ENCODE measurements around the gene FOXP1.

The FOXP1 gene

GRCh38 chr3:71465371-71466036 lies 118.0 kb downstream of the FOXP1 start:
- no peak for DNase-seq (ENCODE audit: low spot score)
- TF ChIP-seq CTCF (IDR thresholded peaks at IDR 0.05; ENCODE audit: extremely low read depth, insufficient read depth, missing control alignments) = no peak
- in situ Hi-C loops (cut with MboI; ENCODE audit: low pct_unique_long_range_greater_than_20kb, low sequenced_read_pairs, unreplicated experiment) = no loop called here

GRCh38 chr3:71464613-71465012 lies 118.9 kb downstream of the FOXP1 start:
- DNase-seq (ENCODE audit: low spot score) = no peak
- in situ Hi-C loops (cut with MboI; ENCODE audit: low pct_unique_long_range_greater_than_20kb, low sequenced_read_pairs, unreplicated experiment) = no loop called here

GRCh38 chr3:71463617-71464016 lies 119.9 kb downstream of the FOXP1 start:
- no peak for TF ChIP-seq CTCF (IDR thresholded peaks at IDR 0.05; ENCODE audit: extremely low read depth, insufficient read depth, missing control alignments)
- no peak for DNase-seq (ENCODE audit: low spot score)

More at GRCh38 chr3:71464613-71465012, 118.9 kb downstream of the FOXP1 start:
- TF ChIP-seq CTCF (IDR thresholded peaks at IDR 0.05; ENCODE audit: extremely low read depth, insufficient read depth, missing control alignments) = no peak

GRCh38 chr3:71462586-71462985 lies 120.9 kb downstream of the FOXP1 start:
- in situ Hi-C loops (cut with MboI; ENCODE audit: low pct_unique_long_range_greater_than_20kb, low sequenced_read_pairs, unreplicated experiment) = no loop called here
- no peak for DNase-seq (ENCODE audit: low spot score)
- no peak for TF ChIP-seq CTCF (IDR thresholded peaks at IDR 0.05; ENCODE audit: extremely low read depth, insufficient read depth, missing control alignments)

More at GRCh38 chr3:71463617-71464016, 119.9 kb downstream of the FOXP1 start:
- in situ Hi-C loops (cut with MboI; ENCODE audit: low pct_unique_long_range_greater_than_20kb, low sequenced_read_pairs, unreplicated experiment) = no loop called here

- DNase-seq (ENCODE audit: low spot score) = no peak
- in situ Hi-C loops (cut with MboI; ENCODE audit: low pct_unique_long_range_greater_than_20kb, low sequenced_read_pairs, unreplicated experiment) = no loop called here
- no peak for TF ChIP-seq CTCF (IDR thresholded peaks at IDR 0.05; ENCODE audit: extremely low read depth, insufficient read depth, missing control alignments)
Measured at GRCh38 chr3:71461749-71462483, 121.6 kb downstream of the FOXP1 start.

- in situ Hi-C loops (cut with MboI; ENCODE audit: low pct_unique_long_range_greater_than_20kb, low sequenced_read_pairs, unreplicated experiment) = no loop called here
- no peak for DNase-seq (ENCODE audit: low spot score)
- no peak for TF ChIP-seq CTCF (IDR thresholded peaks at IDR 0.05; ENCODE audit: extremely low read depth, insufficient read depth, missing control alignments)
Measured at GRCh38 chr3:71461114-71461513, 122.4 kb downstream of the FOXP1 start.

Measured in GM13977 (cell line).